GM19463 (cell line): ENCODE measurements around the gene FBXL16.

Experiments
- ATAC-seq: cut with Tn5 transposase; IDR thresholded peaks from one replicate; pipeline ENCODE4 v1.9.1; 2021; ENCODE audit warnings: mild to moderate bottlenecking, moderate library complexity; ENCODE audit not compliant: unreplicated experiment

FBXL16 gene

GRCh38 chr16:644556-644955 is 61.0 kb downstream of the FBXL16 start:
- no peak for ATAC-seq

GRCh38 chr16:643050-643368 is 62.6 kb downstream of the FBXL16 start:
- no peak for ATAC-seq
